Psoas muscle (tissue), 8 donors: ENCODE results near the gene RGS9. TPM values are rescaled to one million over a fixed set of nuclear protein-coding genes. Genes with fewer than 3 reads are reported as not detected.
"Not testable (repeated sequence)": the region's sequence is repeated elsewhere in the genome, so short reads cannot be mapped to it uniquely, and the experiment has no call there.

Experiments used
- ATAC-seq, 4 donors: fragments of 200-7000 bp; cut with Tn5 transposase; one replicate each; pipeline ENCODE4 v1.9.1; 2020; ENCODE audit warnings: moderate library complexity in 3 of 4, mild to moderate bottlenecking in 2 of 4
- DNase-seq, 2 donors: peaks; one replicate each; pipeline ENCODE4 v3.0.0-alpha.2; 2020
- H3K27ac ChIP-seq: fragments of 200-600 bp; one replicate; pipeline ENCODE4 v1.8.0; 2022
- H3K27me3 ChIP-seq, 3 donors: fragments of 200-600 bp in 1 of 3; one replicate each; pipeline versions ENCODE4 v1.6.1 to v1.8.0; 2013 to 2022; ENCODE audit warnings: low read length in 2 of 3, mild to moderate bottlenecking in 2 of 3, moderate library complexity in 1 of 3; ENCODE audit not compliant: insufficient read depth in 3 of 3
- H3K36me3 ChIP-seq, 2 donors: fragments of 200-600 bp in 1 of 2; one replicate each; pipeline versions ENCODE4 v1.6.1 to v1.8.0; 2013 to 2022; ENCODE audit warnings: low read depth in 1 of 2, mild to moderate bottlenecking in 1 of 2, moderate library complexity in 1 of 2; ENCODE audit not compliant: insufficient read depth in 1 of 2
- H3K4me1 ChIP-seq: fragments of 200-600 bp; one replicate; pipeline ENCODE4 v1.8.0; 2022
- H3K4me3 ChIP-seq: fragments of 200-600 bp; one replicate; pipeline ENCODE4 v1.8.0; 2022; ENCODE audit warnings: mild to moderate bottlenecking
- H3K9me3 ChIP-seq: fragments of 200-600 bp; one replicate; pipeline ENCODE4 v1.8.0; 2022
- WGBS, 3 donors: extraction: QIAGEN DNeasy Blood & Tissue Kit; methylation state at CpG; one replicate each; pipeline versions ENCODE4 v1.1.6 to v1.1.7; 2013; 5-methylcytosine and 5-hydroxymethylcytosine counted together
- intact Hi-C, 2 donors: fragments of 100-400 bp; cut with DNase I; formaldehyde crosslinking; loops; one replicate each; pipeline versions ENCODE4 v1.11.0 to v1.14.2; 2022
- polyA plus RNA-seq, 3 donors: library from polyadenylated mRNA; stranded (reverse); fragments of 200-250 nt; gene quantifications; one replicate each; pipeline ENCODE4 v1.2.3, GENCODE V29; 2013
- total RNA-seq, 4 donors: library from RNA; stranded (reverse); fragmentation: NEBNext Ultra II Directional in 2 of 4; extraction: Animal tissue kit (Norgen Biotek cat#: 25700) in 2 of 4; gene quantifications; one replicate each; pipeline versions ENCODE4 v1.2.1 to v1.2.4, GENCODE V29; 2021 to 2023
- TF ChIP-seq, protein P1 (sequence below): fragments of 200-600 bp; IDR thresholded peaks from one replicate; pipeline ENCODE4 v1.8.0; 2022; ENCODE audit warnings: antibody characterized with exemption
- donor health status: healthy with polysubstance abuse.
- donor health status: DM: no; HTN: no; CAD: no; lungs with moderate emphysema.
- donor health status: Bipolar disorder and iron deficiency.
- donor health status: healthy.
- donor health status: DM: yes; HTN: yes; CAD: no.
- donor health status: DM: no; HTN: no; CAD: no.
- donor health status: DM: no; HTN: no; CAD: no.
- donor health status: DM: yes; HTN: yes; CAD: no.

Gene RGS9
- total and polyA plus RNA-seq, 7 donors, result 0.33 to 4.8 (median 2.1) TPM

DNA sequence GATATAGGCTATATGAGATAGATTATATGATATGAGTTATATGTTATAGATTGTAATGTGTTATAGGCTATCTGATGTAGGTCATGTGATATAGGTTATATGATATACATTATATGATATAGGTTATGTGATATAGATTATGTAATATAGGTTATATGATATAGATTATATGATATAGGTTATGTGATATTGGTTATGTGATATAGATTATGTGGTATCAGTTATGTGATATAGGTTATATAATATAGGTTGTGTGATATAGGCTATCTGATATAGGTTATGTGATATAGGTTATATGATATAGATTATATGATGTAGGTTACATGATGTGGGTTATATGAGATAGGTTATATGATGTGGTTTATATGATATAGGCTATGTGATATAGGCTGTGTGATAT, 68.5 kb downstream of the RGS9 start:
- H3K36me3 ChIP-seq, result no peaks in the 10 kb centered on the region
- ATAC-seq, result no peak

DNA sequence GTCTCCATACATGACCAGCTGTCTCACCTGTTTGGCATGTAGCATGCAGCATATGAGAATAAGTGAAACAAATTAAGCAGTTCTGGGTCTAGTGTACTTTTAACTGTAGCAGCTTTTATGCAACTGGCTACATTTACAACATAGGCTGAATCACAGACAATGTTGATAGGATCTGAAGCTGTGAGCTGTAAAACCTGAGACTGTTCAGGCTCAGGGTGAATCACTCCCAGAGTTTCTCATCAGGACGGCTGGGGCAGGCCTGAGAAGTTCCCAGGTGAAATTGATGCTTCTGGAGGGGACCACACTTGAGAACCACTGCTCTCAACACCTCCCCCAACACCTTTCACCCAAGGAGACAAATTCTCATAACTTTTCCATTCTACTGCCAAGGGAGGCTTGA, 70.3 kb downstream of the RGS9 start:
- H3K4me3 ChIP-seq, DNase-seq, ATAC-seq, intact Hi-C loops, H3K27ac ChIP-seq, H3K4me1 ChIP-seq, H3K36me3 ChIP-seq, H3K27me3 ChIP-seq, H3K9me3 ChIP-seq: not testable (repeated sequence)
- 44 to 79% (median 69%) methylated on average over 1 of the region's 1 CpG for WGBS, 3 donors

More for the DNA sequence above, 68.5 kb downstream of the RGS9 start:
- no peak overlapping the region for H3K4me3 ChIP-seq
- no peaks in the 10 kb centered on the region for H3K9me3 ChIP-seq
- TF ChIP-seq, protein P1, sequence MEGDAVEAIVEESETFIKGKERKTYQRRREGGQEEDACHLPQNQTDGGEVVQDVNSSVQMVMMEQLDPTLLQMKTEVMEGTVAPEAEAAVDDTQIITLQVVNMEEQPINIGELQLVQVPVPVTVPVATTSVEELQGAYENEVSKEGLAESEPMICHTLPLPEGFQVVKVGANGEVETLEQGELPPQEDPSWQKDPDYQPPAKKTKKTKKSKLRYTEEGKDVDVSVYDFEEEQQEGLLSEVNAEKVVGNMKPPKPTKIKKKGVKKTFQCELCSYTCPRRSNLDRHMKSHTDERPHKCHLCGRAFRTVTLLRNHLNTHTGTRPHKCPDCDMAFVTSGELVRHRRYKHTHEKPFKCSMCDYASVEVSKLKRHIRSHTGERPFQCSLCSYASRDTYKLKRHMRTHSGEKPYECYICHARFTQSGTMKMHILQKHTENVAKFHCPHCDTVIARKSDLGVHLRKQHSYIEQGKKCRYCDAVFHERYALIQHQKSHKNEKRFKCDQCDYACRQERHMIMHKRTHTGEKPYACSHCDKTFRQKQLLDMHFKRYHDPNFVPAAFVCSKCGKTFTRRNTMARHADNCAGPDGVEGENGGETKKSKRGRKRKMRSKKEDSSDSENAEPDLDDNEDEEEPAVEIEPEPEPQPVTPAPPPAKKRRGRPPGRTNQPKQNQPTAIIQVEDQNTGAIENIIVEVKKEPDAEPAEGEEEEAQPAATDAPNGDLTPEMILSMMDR, result no peak
- no peak for DNase-seq
- intact Hi-C loops, result no loop called here
- H3K4me1 ChIP-seq, result no peaks in the 10 kb centered on the region
- no peaks in the 10 kb centered on the region for H3K27me3 ChIP-seq
- no peak overlapping the region for H3K27ac ChIP-seq

DNA sequence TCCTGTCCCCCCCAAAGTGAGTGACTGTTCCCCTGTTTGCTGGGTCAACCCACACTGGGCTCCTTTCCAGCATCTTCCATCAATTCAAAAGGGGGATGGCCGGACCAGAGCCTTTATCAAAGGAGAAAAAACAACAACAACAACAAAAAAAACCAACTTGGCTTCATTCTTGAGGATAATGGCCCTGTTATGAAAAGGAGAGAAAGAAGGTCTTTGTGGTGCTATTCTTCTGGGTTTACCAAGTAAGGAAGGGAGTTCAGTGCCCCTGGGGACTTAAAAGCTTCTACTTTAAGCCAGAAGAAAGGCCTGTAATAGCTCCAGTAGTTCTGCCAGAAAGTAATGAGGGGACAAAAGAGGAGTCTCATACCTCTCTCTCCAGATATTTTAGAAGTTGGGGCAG, 71.5 kb downstream of the RGS9 start:
- Histone ChIP-seq H3K4me3 (no peak overlapping the region), H3K4me1 (no peaks in the 10 kb centered on the region), H3K27ac (no peak overlapping the region), H3K36me3 (no peaks in the 10 kb centered on the region), H3K27me3 (no peaks in the 10 kb centered on the region), H3K9me3 (no peaks in the 10 kb centered on the region)
- WGBS, 3 donors, result 59 to 81% (median 65%) methylated on average over 1 of the region's 1 CpG
- ATAC-seq (no peak), DNase-seq (no peak)
- TF ChIP-seq, protein P1, result no peak
- intact Hi-C loops, result no loop called here

DNA sequence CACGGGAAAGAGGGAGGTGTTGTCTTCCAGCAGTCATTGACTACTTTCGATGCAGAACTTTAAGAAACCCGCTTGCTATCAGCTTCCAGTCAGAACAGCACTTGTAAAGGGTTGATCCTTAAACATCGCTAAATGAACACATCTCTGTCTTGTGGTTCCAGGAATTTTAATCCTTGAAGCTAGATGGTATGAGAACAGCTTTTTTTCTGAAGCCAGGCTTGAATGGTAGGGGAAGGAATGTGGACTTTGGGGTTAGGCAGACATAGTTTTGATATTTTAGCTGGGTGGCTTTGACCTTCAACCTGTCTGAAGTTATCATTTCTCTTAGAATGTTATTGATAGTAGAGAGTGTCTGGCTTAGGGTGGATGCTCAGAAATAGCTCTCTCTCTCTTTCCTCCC, 81.1 kb downstream of the RGS9 start:
- Histone ChIP-seq H3K36me3 (no peaks in the 10 kb centered on the region), H3K4me3 (no peak overlapping the region), H3K27ac (no peak overlapping the region), H3K4me1 (no peaks in the 10 kb centered on the region), H3K9me3 (no peaks in the 10 kb centered on the region), H3K27me3 (peaks cover 0 to 7% (median 0%) of the 10 kb centered on the region in 3 donors)
- TF ChIP-seq, protein P1, result no peak
- DNase-seq, result no peak
- no peak for ATAC-seq
- intact Hi-C loops, result no loop called here
- 57 to 63% (median 58%) methylated on average over 4 of the region's 4 CpGs for WGBS, 3 donors

DNA sequence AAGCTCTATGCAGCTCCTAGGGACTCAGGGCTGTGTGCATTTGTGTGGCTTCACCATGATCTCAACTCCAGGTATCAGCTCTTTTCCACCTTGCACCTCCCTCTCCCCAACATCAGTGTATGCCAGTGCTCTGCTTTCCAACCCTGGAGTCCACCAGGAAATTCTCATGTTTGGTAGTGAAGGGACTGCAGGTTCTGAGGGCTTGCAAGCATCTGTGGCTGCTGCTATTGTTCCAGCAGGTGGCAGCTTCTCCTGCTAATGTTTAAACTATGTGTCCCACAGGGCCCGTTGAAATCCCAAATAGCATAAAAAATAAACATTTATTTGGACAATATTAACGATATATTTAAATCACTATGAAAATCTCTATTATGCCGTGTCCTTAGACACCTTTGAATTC, 82.0 kb downstream of the RGS9 start:
- Histone ChIP-seq H3K27ac (no peak overlapping the region), H3K9me3 (no peaks in the 10 kb centered on the region), H3K4me1 (no peaks in the 10 kb centered on the region), H3K27me3 (peaks cover 0 to 7% (median 0%) of the 10 kb centered on the region in 3 donors), H3K4me3 (no peak overlapping the region), H3K36me3 (no peaks in the 10 kb centered on the region)
- no peak for ATAC-seq
- WGBS, 3 donors, result 67 to 75% (median 72%) methylated on average over 3 of the region's 3 CpGs
- no peak for DNase-seq
- TF ChIP-seq, protein P1, result no peak
- intact Hi-C loops, result no loop called here
